ENCODE results near the gene CFDP1.

CFDP1 gene

DNA sequence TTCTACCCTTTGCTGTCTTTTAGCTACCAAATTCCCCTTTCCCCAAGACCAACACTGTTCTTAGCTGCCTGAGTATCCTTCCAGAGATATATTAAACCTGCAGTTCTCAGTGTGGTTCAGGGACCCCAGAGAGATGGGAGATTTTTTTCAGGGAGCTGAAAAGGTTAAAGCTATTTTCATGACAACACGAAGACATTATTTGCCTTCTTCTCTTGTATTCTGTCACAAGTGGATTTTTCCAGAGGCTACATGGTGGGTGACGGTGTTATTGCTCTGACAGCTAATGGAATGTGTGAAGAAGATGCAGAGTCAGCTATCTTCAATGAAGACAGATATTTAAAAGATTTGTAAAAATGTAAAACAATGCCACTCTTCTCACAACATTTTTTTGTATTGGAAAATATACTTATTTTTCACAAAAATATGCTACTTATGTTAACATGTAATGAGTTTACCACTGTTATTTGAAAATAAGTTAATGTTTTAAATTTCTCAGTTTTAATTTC is 69.0 kb downstream of the CFDP1 start:
- no peak for DNase-seq

- DNase-seq: no peak
Observed at GRCh38 chr16:75362846-75363245, 70.5 kb downstream of the CFDP1 start.

DNA sequence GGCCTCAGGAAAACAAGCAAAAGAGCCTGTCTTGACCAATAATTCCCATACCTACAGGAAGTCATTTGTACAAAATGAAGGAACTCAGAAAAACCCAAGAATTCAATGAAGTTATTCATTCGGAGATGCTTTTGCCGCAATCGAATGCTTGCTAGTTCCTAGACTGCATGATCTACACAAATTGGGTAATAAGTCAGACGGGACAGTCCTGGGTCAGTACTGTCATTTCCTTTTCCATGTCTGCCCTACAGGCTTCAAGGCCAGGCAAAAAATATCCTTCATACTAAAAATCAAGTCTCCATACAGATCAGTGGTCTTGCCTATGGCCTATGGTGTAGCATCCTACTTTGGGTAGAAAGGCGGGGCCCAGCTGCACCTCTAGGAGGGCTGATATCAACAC is 71.4 kb downstream of the CFDP1 start:
- no peak for DNase-seq

DNA sequence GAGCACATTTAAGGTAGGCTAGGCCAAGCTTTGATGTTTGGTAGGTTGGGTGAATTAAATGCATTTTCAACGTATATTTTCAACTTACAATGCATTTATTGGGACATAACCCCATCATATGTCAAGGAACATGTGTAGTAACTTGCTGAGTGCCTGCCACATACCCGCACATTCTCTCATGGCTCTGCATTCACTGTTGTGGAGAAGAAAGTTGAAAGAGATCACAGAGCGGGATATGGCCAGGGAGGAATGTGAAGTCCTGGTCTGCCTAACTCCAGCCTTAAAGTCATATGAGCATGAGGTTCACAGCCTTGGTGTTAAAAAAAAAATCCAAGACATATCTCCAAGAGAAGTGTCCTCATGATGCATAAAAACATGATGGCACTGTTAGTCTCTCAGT is 79.1 kb downstream of the CFDP1 start:
- no peak for DNase-seq

DNA sequence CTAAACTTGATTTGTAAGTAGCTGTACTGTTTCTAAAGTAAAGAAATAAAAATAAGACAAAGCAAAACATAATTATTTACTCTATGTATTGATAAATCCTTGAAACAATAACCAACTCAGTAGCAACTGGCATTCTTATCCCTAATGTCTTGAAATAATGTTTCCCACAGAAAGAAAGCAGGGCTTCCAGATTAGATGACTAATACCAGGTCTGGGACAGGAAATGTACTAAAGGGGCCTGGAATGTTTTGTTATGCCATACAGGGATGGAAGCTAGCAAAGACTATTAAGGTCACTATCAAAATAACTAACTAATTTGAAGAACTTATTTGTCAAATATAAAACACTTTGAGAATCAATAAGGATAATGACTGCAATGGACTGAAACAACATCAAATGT is 82.1 kb downstream of the CFDP1 start:
- DNase-seq: no peak

DNA sequence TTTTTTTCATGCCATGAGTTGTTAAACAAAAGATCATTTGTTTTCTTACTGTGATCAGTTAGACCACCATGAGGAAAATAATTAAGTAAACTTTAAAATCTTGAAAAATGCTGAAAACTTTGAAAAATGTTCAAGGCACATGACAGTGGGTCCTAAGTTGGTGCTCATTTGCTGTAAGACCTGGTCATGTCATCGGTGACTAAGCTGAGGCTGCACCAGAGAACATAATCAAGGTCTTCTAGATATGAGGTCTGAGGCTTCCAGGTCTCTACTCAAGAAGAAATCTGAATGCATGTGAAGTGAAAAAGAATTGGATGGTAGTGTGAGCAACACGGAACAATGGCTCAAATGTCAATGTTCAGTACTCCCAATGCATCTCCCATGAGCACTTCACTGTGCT is 87.6 kb downstream of the CFDP1 start:
- no peak for DNase-seq

GRCh38 chr16:75343941-75344340 is 89.4 kb downstream of the CFDP1 start:
- no peak for DNase-seq

DNA sequence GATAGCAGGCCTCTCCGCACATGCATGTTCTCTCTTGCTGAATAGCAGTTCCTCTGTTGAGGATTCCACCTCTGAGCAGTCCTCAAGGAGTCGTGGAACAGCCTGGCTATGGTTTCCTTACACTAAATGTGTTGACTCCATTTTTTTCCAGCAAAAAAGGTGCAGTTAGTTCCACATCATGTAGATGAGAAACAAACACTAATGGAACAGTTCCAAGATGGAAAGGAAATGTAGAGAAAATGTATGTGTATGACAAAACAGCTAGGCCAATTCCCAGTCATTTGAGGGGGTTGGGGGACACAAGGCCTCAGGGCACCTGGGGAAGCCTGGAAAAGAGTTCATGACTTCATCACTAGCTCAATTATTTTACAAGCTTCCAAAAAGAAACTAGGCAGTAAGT is 90.0 kb downstream of the CFDP1 start:
- no peak for DNase-seq

- no peak for DNase-seq
Observed at GRCh38 chr16:75342308-75342811, 90.9 kb downstream of the CFDP1 start.

GRCh38 chr16:75341564-75342307 is 91.6 kb downstream of the CFDP1 start:
- DNase-seq: no peak

DNA sequence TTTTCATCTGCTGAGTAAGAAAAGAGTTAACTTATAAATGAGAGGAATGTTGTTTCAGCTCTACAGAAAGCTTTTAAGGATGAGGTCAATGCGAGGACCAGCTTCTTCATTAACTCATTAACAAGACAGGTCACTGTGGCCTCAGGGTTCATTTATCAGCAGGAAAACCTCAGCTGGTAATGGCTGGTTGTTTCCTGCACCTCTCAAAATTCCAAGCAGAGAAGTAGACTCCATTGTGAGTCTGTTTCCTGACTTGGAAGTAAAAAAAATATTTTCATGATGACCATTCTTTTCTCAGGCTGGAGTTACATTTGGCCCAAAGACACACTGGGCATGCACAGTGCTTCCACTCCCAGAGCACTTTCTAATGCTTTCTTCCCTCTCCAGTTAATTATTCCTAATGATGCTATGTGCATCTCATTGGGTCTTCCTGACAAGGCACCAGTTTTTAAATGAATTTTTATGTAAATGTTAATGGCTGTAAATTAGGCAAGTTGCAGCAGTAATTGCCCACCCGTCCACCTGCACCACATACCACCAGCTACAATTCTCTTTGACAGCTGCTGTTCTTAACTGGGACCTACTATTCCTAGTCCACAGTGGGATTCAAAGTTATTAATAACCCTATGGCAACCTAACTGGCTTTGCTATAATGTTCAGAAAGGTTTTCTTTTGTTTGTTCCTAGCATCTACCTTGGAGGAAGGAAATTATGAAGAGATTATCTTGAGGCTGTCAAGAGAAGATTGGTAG is 92.4 kb downstream of the CFDP1 start:
- no peak for DNase-seq

DNA sequence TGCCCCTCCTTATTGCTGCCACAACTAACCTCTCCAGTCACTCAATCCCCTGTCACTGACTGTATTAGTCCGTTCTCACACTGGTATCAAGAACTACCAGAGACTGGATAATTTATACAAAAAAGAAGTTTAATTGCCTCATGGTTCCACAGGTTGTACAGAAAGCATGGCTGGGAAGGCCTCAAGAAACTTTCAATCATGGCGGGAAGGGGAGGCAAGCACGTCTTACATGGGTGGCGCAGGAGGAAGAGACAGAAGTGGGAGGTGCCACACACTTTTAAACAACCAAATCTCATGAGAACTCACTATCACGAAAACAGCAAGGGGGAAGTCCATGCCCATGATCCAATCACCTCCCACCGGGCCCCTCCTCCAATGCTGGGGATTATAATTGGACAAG is 95.9 kb downstream of the CFDP1 start:
- no peak for DNase-seq

DNA sequence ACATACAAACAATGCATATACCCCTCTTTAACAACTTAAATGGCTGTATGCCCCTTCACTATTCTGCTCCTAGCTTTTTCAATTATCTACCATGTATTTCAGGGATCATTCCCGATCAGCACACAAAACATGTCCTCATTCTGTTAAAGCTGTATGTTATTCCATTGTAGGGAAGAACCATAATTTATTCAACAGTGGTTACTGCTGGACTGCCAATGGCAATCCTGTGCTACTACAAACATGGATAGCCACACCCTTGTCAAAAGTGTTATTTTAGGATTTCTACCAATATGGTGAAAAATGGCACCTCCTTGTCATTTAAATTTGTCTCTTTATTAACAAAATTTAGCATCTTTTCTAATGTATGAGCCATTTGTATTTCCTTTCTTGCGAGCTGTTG is 96.8 kb downstream of the CFDP1 start:
- no peak for DNase-seq

DNA sequence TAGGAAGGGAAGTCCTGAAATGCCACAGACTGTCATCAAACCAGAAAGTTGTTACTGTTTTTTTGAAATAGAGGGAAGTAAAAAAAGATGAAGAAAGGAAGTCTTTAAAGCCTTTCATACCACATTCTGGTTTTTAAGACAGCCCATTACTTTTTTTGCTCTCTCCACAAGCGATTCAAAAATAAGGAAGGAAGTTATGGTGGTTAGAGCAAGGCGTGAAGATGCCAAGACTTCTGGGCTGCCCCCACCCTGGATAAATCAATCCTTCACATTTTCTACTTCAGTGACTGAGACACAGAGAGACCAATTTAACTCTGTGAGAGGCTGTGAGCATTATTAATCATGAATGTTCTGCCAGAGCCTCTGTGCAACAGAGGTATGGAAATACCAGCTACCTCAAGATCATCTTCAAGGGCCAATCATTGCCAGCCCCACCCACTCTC is 99.6 kb downstream of the CFDP1 start:
- DNase-seq: no peak

- DNase-seq: no peak
Observed at GRCh38 chr16:75329943-75330342, 103.4 kb downstream of the CFDP1 start.

DNA sequence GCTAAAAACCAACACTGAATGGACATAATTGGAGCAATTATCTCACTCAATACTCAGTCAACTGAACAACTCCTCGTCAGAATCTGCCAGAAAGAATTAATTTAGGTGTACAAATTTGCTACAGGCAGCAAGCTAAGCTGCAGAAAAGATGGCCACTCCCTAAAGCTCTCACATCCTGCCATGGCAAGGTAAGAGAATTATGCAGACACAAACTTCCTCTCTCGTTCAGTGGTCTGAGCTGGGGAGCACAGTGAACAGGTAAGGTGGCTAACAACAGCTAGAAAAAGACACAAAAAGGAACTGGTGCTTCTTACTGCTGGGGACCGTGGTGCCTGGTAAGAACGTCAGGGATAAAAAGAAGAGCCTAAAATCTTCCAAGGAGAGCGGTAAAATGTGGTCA is 107.0 kb downstream of the CFDP1 start:
- no peak for DNase-seq

DNA sequence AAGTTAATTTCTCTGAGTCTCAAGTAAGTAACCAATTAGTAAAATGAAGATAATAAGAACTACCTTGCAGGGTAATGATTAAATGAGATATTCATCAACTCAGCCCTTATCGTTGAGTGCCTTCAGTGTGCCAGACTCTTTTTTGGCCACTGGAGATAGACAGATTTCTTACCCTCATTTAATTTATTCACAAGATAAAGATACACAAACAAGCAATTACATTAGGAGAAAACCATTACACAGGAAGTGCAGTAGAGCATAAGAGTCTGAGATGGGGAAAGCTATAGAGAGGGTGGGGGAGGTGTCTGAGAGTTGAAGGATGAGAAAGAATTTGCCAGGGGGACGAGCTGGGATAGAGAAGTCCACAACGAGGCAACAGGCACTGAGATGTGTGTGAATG is 109.4 kb downstream of the CFDP1 start:
- DNase-seq: no peak

GRCh38 chr16:75323198-75323597 is 110.1 kb downstream of the CFDP1 start:
- no peak for DNase-seq

DNA sequence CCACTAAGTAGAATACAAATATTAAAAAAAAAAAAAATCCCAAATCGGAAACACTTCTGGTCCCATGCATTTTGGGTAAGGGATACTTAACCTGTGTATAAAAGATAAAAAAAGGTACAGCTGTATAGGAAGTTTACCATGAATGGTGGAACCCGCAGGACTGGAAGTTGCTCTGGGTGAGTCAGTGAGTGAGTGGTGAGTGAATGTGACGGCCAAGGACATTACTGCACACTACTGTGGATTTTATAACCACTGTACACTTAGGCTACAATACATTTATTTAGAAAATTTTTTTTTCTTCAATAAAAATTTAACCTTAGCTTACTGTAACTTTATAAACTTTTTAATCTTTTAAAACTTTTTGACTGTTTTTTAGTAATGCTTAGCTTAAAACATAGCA is 110.6 kb downstream of the CFDP1 start:
- DNase-seq: no peak

DNA sequence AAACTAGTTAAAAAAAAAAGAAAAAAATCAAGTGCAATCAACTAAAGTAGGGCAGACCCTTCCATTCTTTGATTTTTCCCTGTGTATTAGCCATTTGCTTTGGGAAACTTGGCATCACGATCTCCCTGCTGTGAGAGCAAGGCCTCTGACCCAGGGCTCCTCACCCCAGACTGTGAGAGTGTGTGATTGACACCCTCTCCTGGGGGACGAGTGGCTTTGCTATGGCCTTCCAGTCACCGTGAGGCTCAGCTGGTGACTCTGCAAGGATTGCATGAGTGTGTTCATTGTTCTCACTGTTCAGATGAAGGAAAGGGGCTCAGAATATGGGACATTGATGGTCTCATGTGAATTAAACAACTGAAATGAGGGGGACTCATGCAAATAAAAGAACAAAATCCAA is 112.9 kb downstream of the CFDP1 start:
- no peak for DNase-seq

GRCh38 chr16:75319513-75320411 is 113.5 kb downstream of the CFDP1 start:
- no peak for DNase-seq

DNA sequence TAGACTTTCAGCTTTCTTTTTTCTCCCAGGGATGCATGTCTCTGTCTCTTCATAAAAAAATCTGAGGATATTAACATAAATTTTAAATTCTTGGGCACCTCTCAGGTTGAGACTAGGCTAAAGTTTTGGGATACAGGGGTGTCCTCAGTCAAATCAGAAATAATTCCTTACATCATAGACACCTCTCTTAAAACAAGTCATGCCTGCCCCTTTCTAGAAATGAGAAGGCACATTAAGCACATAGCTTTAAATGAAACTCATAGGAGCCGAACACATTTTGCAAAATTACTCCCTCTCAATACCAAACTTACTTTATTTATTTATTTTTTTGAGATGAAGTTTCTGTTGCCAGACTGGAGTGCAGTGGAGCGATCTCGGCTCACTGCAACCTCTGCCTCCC is 114.6 kb downstream of the CFDP1 start:
- no peak for DNase-seq

DNA sequence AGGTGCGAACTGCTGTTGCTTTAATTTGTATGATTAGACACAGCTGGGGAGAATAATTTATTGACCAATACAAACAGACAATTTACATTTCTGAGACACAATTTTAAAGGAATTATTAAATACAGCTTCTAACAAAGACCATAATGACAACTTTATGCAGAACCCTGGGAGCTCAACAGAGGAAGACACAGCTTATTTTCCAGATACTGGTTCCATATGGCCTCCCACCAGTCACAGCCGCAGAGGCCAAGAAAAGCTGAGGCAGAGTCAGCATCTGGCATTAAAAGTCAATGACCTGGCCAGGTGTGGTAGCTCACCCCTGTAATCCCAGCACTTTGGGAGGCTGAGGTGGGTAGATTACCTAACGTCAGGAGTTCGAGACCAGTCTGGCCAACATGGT is 115.8 kb downstream of the CFDP1 start:
- DNase-seq: no peak

All from activated gamma-delta T cell treated with Interleukin-2 at 50 U/mL for 16 hours (primary cell).